SHP77 treated with DMSO at 0.1 percent for 48 hours (cell line): ENCODE measurements around the gene TOPAZ1.
"Not testable (repeated sequence)": the region's sequence is repeated elsewhere in the genome, so short reads cannot be mapped to it uniquely, and the experiment has no call there.

Source experiments
- DNase-seq: peaks from one replicate; lab custom pipeline; 2025; lab: John Stamatoyannopoulos, UW

Gene TOPAZ1

GRCh38 chr3:44334326-44334725 lies 92.6 kb downstream of the TOPAZ1 start:
- no peak for DNase-seq

DNA sequence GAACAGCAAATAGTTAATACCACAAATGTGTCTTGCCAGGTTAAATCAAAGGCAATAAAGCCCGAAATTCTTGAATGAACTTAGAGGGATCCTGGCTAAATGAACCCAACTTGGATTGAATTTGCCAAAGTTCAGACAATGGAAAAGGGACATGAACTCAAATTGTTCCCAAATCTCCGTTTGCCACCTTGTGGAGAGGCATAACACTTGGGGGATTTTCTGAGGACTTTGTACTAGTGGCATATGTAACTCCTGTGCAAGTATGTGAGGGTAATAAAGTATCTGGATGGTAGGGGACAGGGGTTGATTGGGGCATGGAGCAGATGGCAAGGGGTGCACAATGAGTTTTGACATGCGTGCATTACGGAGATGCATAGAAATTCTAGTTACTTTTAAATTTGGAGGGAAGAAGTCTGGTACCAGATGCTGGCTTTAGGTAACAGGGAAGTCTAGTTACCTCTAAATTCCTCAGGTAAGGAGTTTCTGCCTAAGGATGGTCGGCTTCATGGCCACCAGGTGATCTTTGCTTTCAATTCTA lies 95.6 kb downstream of the TOPAZ1 start:
- no peak for DNase-seq

DNA sequence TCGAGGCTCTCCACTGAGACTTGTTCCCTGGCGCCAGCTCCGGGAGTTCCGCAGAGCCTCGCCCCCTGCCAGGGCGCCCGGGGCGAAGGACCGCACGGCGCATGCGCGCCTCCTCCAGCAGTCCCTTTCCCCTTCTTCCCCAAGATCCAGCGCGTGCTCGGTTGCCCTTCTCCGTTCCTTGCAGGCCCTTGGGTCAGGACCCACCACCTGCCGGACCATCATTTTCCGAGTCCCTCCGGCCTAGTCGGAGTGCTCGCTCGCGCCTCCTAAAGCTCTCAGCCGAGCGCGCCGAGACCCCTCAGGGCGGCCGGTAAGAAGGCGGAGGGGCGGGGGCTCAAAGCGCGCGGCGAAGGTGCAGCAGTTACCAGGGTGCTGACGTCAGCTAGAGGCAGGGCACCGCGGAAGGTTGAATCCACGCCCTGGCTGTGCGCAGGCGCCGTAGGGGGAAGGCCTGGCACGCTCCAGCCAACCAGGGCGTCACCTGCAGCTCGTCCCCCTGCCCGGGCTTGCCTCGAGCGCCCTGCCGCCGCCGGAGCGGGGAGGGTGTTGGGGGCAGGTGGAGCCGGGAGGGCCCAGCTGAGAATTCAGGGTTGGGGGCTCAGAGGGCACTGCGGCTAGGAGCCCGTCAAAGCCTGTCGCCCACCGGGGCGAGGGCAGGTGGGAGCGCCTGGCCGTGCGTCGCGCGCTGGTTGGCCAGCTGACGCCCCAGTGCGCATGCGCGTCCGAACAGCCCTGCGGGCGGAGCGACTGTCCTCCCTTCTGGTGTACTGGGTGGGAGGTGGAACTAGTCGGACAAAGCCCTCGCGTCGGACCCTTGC lies 96.5 kb downstream of the TOPAZ1 start, which contains the start of gene TCAIM:
TCAIM (plus strand) TSS at position 757 of the 818 bp plus-strand sequence. CDS start 16,017 bp downstream, outside the sequence.
- DNase-seq, result peak; percentile 88

DNA sequence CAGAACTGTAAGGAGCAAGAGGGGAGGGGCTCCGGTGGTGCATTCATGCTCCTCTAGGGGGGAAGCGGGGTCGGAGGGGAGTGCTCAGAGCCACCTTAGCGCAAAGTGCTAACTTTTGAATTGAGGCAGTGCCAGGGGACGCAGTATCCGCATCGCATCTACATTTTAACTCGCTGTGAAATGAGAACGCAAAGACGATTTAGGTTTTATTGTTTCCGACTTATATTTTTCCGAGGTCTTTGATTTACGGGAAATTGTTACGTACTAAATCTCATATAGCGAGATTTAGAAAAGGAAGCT lies 97.1 kb downstream of the TOPAZ1 start:
- no peak for DNase-seq

DNA sequence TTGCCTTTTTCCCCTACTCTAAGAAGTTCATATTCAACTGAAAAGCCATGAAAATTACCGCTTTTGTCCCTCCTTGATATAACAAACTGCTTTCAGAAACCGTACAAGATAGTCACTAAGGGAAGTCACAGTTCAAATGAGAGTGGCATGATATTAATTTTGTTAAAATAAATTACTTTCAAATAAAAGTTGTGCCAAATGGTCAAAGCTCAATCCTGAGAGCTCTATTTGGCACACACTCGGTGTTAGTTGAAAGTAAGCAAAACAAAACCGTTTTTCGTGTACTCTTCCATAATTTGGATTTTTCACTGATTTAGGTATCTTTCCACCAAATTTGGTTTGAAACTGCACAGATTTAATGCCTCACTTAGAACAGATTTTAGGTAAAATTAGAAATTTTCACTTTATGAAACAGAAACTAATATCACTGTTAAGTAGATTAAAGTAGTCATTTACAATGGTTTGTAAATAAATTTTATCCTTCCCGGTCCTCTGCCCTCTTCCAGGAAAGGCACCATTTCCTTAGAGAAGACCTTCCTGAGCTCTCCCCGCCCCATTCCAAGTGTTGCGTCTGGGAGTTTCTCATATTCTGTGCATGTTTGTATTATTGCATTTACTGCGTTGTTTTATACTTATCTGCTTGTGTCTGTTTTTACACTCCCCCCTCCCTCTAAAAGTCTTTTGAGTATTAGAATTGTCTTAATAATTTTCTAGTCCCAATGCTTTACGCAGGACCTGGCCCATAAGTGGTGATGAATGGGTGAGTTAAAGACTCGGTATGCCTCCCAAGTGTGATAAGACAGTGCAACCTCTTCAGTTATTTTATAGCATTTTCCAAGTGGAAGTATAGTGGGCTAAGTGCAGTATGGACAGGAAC lies 97.7 kb downstream of the TOPAZ1 start:
- DNase-seq, result no peak

- DNase-seq, result no peak
Measured at GRCh38 chr3:44340058-44340395, 98.3 kb downstream of the TOPAZ1 start.

DNA sequence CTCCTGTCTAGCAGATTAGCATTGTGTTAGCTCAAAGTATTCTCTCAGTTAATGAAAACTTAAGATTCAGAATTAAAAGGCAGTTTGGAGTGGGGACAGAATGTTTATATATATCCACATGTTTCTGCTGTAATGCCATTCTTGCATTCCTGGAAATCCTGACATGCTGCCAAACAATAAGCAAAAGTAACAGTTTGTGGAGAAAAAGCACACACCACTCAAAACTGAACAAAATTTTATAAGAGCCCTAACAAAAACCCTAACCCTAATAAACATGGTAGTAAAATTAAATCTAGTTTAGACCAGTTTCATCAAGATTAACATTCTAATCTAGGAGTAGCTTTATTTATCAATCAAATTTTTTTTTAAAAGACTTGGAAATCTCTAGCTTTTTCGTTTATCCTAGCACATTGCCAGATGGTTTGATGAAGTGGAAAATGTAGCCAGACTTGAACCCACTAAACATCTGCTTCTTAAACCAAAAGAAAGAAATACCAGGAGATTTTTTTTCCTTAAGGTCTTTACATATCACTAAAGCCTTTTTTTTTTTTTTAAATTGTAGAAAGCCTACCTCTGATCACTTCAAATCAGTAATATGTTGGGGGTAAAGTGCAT lies 100.6 kb downstream of the TOPAZ1 start:
- no peak for DNase-seq

GRCh38 chr3:44343421-44343820 lies 101.7 kb downstream of the TOPAZ1 start:
- DNase-seq, result no peak

- not testable (repeated sequence) for DNase-seq
Measured at GRCh38 chr3:44346590-44346989, 104.9 kb downstream of the TOPAZ1 start.

DNA sequence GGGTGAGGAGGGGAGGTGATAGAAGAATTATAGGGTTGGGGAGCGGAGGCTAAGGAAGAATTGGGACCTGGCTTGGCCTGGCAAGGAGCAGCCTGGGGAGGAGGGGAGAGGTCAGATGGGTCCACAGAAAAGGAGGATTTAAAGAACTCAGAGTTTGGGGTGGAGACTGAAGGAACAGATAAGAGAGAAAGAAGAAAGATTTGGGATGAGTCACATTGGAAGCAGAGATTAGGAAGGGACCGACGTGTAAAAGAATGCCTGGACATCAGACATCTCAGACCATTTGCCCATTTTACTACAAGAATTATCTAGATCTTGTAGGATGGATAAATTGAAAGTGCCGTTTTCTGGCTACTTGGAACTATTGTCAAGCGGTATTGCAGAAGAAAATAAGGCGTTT lies 107.3 kb downstream of the TOPAZ1 start:
- DNase-seq, result no peak

DNA sequence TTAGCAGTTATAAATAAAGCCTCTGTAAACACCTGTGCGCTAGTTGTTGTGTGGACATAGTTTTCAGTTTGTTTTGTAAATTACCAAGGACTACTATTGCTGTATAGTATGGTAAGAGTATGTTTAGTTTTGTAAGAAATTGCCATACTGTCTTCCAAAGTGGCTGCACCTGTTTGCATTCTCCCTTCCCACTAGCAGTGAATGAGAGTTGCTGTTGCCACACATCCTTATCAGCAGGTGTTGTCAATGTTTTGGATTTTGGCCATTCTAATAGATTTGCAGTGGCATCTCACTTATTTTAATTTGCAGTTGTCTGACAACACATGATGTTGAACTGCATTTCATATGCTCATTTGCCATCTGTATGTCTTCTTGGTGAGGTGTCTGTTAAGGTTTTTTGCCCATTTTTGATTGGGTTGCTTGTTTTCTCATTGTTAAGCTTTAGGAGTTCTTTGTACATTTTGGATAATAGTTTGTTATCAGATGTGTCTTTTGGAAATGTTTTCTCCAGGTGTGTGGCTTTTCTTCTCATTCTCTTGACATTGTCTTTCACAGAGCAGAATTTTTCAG lies 111.8 kb downstream of the TOPAZ1 start:
- DNase-seq, result no peak

GRCh38 chr3:44355362-44356033 lies 113.8 kb downstream of the TOPAZ1 start:
- DNase-seq, result peak; percentile 49

GRCh38 chr3:44359146-44359751 lies 117.6 kb downstream of the TOPAZ1 start:
- no peak for DNase-seq

DNA sequence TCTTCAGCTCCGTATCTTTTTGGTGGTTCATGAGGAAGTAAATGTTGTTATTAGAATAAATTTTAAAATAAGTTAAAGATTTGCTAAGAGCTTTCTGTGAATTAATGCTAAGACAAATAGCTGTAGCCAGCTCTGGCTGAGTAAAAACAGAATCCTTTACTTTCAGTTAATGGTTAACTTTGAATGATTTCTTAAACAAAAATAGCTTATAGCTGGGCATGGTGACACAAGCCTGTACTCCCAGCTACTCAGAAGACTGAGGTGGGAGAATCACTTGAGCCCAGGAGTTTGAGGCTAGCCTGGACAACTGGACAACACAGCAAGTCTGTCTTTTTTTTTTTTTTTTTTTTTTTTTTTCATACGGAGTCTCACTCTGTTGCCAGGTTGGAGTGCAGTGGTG lies 121.9 kb downstream of the TOPAZ1 start:
- no peak for DNase-seq

- no peak for DNase-seq
Measured at GRCh38 chr3:44365952-44366351, 124.3 kb downstream of the TOPAZ1 start.

DNA sequence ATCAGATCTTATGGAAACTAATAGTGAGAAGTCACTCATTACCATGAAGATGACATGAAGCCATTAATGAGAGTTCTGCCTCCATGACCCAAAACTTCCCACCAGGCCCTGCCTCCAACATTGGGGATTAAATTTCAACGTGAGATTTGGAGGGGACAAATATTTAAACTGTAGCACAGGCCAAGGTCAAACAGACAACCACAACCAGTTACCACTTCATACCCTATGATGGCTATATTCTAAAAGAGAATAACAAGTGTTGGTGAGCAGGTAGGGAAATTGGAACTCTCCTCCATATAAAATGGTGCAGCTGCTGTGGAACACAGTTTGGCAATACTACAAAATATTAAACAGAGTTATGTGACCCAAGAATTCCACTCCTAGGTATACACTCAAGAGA lies 133.8 kb downstream of the TOPAZ1 start:
- DNase-seq, result no peak
